H1 (cell line): ENCODE data around the gene NUP50. TPM values are rescaled to one million over a fixed set of nuclear protein-coding genes. Genes with fewer than 3 reads are reported as not detected.

Experiments
- CTCF ChIA-PET: fragments of 300-600 bp; sonication (Branson Sonifier 250); formaldehyde crosslinking; loops from one replicate; lab custom pipeline; 2021; ENCODE audit not compliant: partially characterized antibody; lab: Charles Lee
- POLR2A ChIA-PET: fragments of 300-600 bp; sonication (Branson Sonifier 250); formaldehyde crosslinking; loops from one replicate; lab custom pipeline; 2021; ENCODE audit warnings: inconsistent platforms; ENCODE audit not compliant: partially characterized antibody; lab: Charles Lee
- DNase-seq, 2 experiments: peaks; one replicate each; pipeline versions ENCODE4 v3.0.0 to v3.0.0-alpha.2; 2010 to 2022; ENCODE audit warnings: low spot score in 2 of 2, low read depth in 1 of 2, mixed read lengths in 1 of 2
- FAIRE-seq: peaks from 2 replicates; lab custom pipeline; 2011; peaks lifted over from hg19 to GRCh38; lab: Jason Lieb, UNC
- H2AFZ ChIP-seq: 2 replicates; pipeline ENCODE4 v1.8.1; 2012; ENCODE audit warnings: low read length, inconsistent platforms
- H2AK5ac ChIP-seq: 2 replicates; pipeline ENCODE4 v1.6.1; 2013; ENCODE audit warnings: low read depth, low read length
- H2BK120ac ChIP-seq: replicated peaks from 2 replicates; pipeline ENCODE3; 2013; ENCODE audit warnings: low read depth, low read length, inconsistent platforms
- H2BK12ac ChIP-seq: 2 replicates; pipeline ENCODE4 v1.6.1; 2013; ENCODE audit warnings: low read depth, low read length
- H2BK15ac ChIP-seq: 2 replicates; pipeline ENCODE4 v1.6.1; 2013; ENCODE audit warnings: low read length
- H2BK20ac ChIP-seq: 2 replicates; pipeline ENCODE4 v1.6.1; 2013; ENCODE audit warnings: low read length
- H2BK5ac ChIP-seq: 2 replicates; pipeline ENCODE4 v1.6.1; 2013; ENCODE audit warnings: low read depth, low read length
- H3K14ac ChIP-seq: 2 replicates; pipeline ENCODE4 v1.6.1; 2013; ENCODE audit warnings: inconsistent platforms; ENCODE audit not compliant: insufficient read length
- H3K18ac ChIP-seq: 2 replicates; pipeline ENCODE4 v1.6.1; 2013; ENCODE audit warnings: low read length; ENCODE audit errors: extremely low read depth
- H3K23ac ChIP-seq: 2 replicates; pipeline ENCODE4 v1.6.1; 2013; ENCODE audit warnings: inconsistent platforms; ENCODE audit not compliant: insufficient read length
- H3K23me2 ChIP-seq: 2 replicates; pipeline ENCODE4 v1.6.1; 2013; ENCODE audit warnings: low read depth, low read length
- H3K27ac ChIP-seq: 2 replicates; pipeline ENCODE4 v1.6.1; 2011; ENCODE audit warnings: low read depth, low read length, inconsistent platforms
- H3K27me3 ChIP-seq, 4 experiments: replicated peaks in 1 of 4; 1 replicate in 1 of 4; 2 replicates in 3 of 4; pipeline versions ENCODE4 v1.6.1 to v1.8.1; 2011 to 2013; ENCODE audit warnings: low read length in 3 of 4, mild to moderate bottlenecking in 3 of 4, inconsistent platforms in 2 of 4, mixed read lengths in 2 of 4, moderate library complexity in 1 of 4; ENCODE audit not compliant: control insufficient read depth in 3 of 4, insufficient read depth in 3 of 4; ENCODE audit errors: extremely low read depth in 1 of 4
- H3K36me3 ChIP-seq, 4 experiments: 2 replicates each; pipeline versions ENCODE4 v1.6.1 to v1.8.1; 2011 to 2013; ENCODE audit warnings: mild to moderate bottlenecking in 4 of 4, low read length in 3 of 4, moderate library complexity in 2 of 4, control low read depth in 1 of 4, inconsistent platforms in 1 of 4; ENCODE audit not compliant: insufficient read depth in 4 of 4, control insufficient read depth in 2 of 4
- H3K4ac ChIP-seq: replicated peaks from 2 replicates; pipeline ENCODE3; 2013; ENCODE audit warnings: low read length, low read depth, mixed read lengths, inconsistent platforms; ENCODE audit not compliant: insufficient read length
- H3K4me1 ChIP-seq, 4 experiments: replicated peaks in 1 of 4; 1 replicate in 1 of 4; 2 replicates in 3 of 4; pipeline versions ENCODE4 v1.6.1 to v1.8.1; 2011 to 2013; ENCODE audit warnings: low read length in 3 of 4, inconsistent platforms in 2 of 4, mixed read lengths in 1 of 4; ENCODE audit not compliant: insufficient read depth in 4 of 4, control insufficient read depth in 3 of 4
- H3K4me2 ChIP-seq, 2 experiments: 2 replicates each; pipeline versions ENCODE4 v1.6.1 to v1.8.1; 2011 to 2013; ENCODE audit warnings: low read depth in 2 of 2, low read length in 2 of 2, control low read depth in 1 of 2, inconsistent platforms in 1 of 2, mild to moderate bottlenecking in 1 of 2; ENCODE audit not compliant: insufficient read depth in 1 of 2
- H3K4me3 ChIP-seq, 4 experiments: fragments of 200-600, 300-600 bp in 1 of 4; sonication (generic), shearing (Covaris generic), sonication (Bioruptor Twin) in 1 of 4; 2 replicates each; pipeline versions ENCODE4 v1.5.1 to v1.8.1; 2011 to 2016; ENCODE audit warnings: low read length in 4 of 4, low read depth in 3 of 4, control low read depth in 2 of 4, inconsistent platforms in 2 of 4, mild to moderate bottlenecking in 2 of 4, mixed read lengths in 1 of 4, moderate library complexity in 1 of 4; ENCODE audit not compliant: insufficient read depth in 2 of 4; ENCODE audit errors: extremely low read depth in 1 of 4
- H3K56ac ChIP-seq: replicated peaks from 2 replicates; pipeline ENCODE3; 2013; ENCODE audit warnings: low read depth, mild to moderate bottlenecking, mixed read lengths, low read length, inconsistent platforms; ENCODE audit not compliant: insufficient read length
- H3K79me1 ChIP-seq: 2 replicates; pipeline ENCODE4 v1.6.1; 2013; ENCODE audit warnings: low read depth, low read length, control low read depth
- H3K79me2 ChIP-seq, 2 experiments: 2 replicates each; pipeline versions ENCODE4 v1.6.1 to v1.8.1; 2012 to 2013; ENCODE audit warnings: low read length in 2 of 2, mild to moderate bottlenecking in 2 of 2, inconsistent platforms in 1 of 2; ENCODE audit not compliant: insufficient read depth in 2 of 2, control insufficient read depth in 1 of 2
- H3K9ac ChIP-seq, 4 experiments: replicated peaks in 1 of 4; 1 replicate in 1 of 4; 2 replicates in 3 of 4; pipeline versions ENCODE4 v1.6.1 to v1.8.1; 2011 to 2013; ENCODE audit warnings: low read depth in 3 of 4, low read length in 3 of 4, control low read depth in 2 of 4, mild to moderate bottlenecking in 2 of 4, moderate library complexity in 2 of 4, inconsistent platforms in 1 of 4; ENCODE audit errors: extremely low read depth in 1 of 4
- H3K9me3 ChIP-seq, 2 experiments: 2 replicates each; pipeline versions ENCODE4 v1.6.1 to v1.8.1; 2012 to 2013; ENCODE audit warnings: mild to moderate bottlenecking in 2 of 2, moderate library complexity in 2 of 2, control low read depth in 1 of 2, inconsistent platforms in 1 of 2, low read depth in 1 of 2, low read length in 1 of 2, mixed read lengths in 1 of 2; ENCODE audit not compliant: insufficient read depth in 2 of 2
- H4K20me1 ChIP-seq, 2 experiments: replicated peaks in 1 of 2; 2 replicates each; pipeline versions ENCODE3 to v1.8.1; 2011 to 2013; ENCODE audit warnings: inconsistent platforms in 2 of 2, low read length in 2 of 2, mild to moderate bottlenecking in 1 of 2; ENCODE audit not compliant: insufficient read depth in 2 of 2, control insufficient read depth in 1 of 2
- H4K5ac ChIP-seq: 2 replicates; pipeline ENCODE4 v1.6.1; 2013; ENCODE audit warnings: low read length, low read depth, mixed read lengths, inconsistent platforms; ENCODE audit not compliant: insufficient read length
- H4K8ac ChIP-seq: 2 replicates; pipeline ENCODE4 v1.8.0; 2013; ENCODE audit warnings: mild to moderate bottlenecking, moderate library complexity, low read length, inconsistent platforms; ENCODE audit not compliant: insufficient read depth; ENCODE audit errors: extremely low read depth
- H4K91ac ChIP-seq: replicated peaks from 2 replicates; pipeline ENCODE3; 2013; ENCODE audit warnings: low read length, mixed read lengths, inconsistent platforms; ENCODE audit not compliant: insufficient read length
- KDM1A ChIP-seq: fragments of 200-600, 300-600 bp; sonication (generic); IDR thresholded peaks from 2 replicates; pipeline ENCODE4 v1.7.1; 2016; ENCODE audit warnings: mild to moderate bottlenecking, low read length, borderline replicate concordance
- KDM4A ChIP-seq: IDR thresholded peaks from one replicate; pipeline ENCODE4 v1.7.1; 2012; ENCODE audit warnings: low read depth, mild to moderate bottlenecking, moderate library complexity, low read length, inconsistent platforms; ENCODE audit not compliant: severe bottlenecking
- NANOG ChIP-seq: IDR thresholded peaks from 2 replicates; pipeline ENCODE4 v1.6.1; 2011; ENCODE audit warnings: low read length, low read depth, mild to moderate bottlenecking, inconsistent platforms; ENCODE audit not compliant: insufficient read depth, poor library complexity, severe bottlenecking
- RNF2 ChIP-seq: fragments of 200-900, 300-1000 bp; sonication (generic); IDR thresholded peaks from 2 replicates; pipeline ENCODE4 v1.7.1; 2016; ENCODE audit warnings: borderline replicate concordance, low read depth, mild to moderate bottlenecking, antibody characterized with exemption, low read length; ENCODE audit not compliant: poor library complexity, severe bottlenecking; ENCODE audit errors: missing control alignments
- TAF7 ChIP-seq: optimal IDR thresholded peaks from 2 replicates; pipeline ENCODE3; 2011; ENCODE audit warnings: low read depth, mild to moderate bottlenecking, inconsistent platforms, low read length, moderate library complexity, borderline replicate concordance
- TCF12 ChIP-seq: IDR thresholded peaks from 2 replicates; pipeline ENCODE4 v1.6.1; 2011; ENCODE audit warnings: low read depth, mild to moderate bottlenecking, low read length
- WGBS, 2 experiments: shearing (Covaris generic) in 1 of 2; methylation state at CpG; one replicate each; pipeline versions ENCODE4 v1.1.6 to v1.1.7; 2013 to 2015; ENCODE audit warnings: low lambda C conversion rate in 2 of 2, mixed read lengths in 2 of 2, inconsistent platforms in 1 of 2, low coverage in 1 of 2, missing lambda C conversion rate in 1 of 2; ENCODE audit not compliant: insufficient replicate concordance in 2 of 2, insufficient coverage in 1 of 2, insufficient read length in 1 of 2; ENCODE audit errors: extremely low coverage in 1 of 2, missing lambda C conversion rate in 1 of 2; 5-methylcytosine and 5-hydroxymethylcytosine counted together
- polyA plus RNA-seq, 7 experiments: library from polyadenylated mRNA; depleted of rRNA in 3 of 7; stranded (reverse) in 5 of 7; unstranded in 2 of 7; fragments of >200 nt in 5 of 7; fragments of 200-250 nt in 2 of 7; gene quantifications; 1 replicate in 5 of 7; 2 replicates in 1 of 7; 4 replicates in 1 of 7; pipeline versions ENCODE4 v1.2.1 to v1.2.3, GENCODE V29; 2011 to 2013; ENCODE audit warnings: missing spikeins in 2 of 7, mixed read lengths in 2 of 7
- total RNA-seq: library from RNA; stranded (reverse); fragmentation: NEBNext Ultra II Directional; extraction: Animal tissue kit (Norgen Biotek cat#: 25700); gene quantifications from 2 replicates; pipeline ENCODE4 v1.2.1, GENCODE V29; 2021
- TF ChIP-seq, protein P1 (sequence below): IDR thresholded peaks from 2 replicates; pipeline ENCODE4 v1.6.1; 2012; ENCODE audit warnings: low read length, inconsistent platforms
- TF ChIP-seq, protein P2 (sequence below), 3 experiments: IDR thresholded peaks; 1 replicate in 2 of 3; 2 replicates in 1 of 3; pipeline versions ENCODE4 v1.5.1 to v1.6.1; 2011; ENCODE audit warnings: low read length in 3 of 3, mild to moderate bottlenecking in 3 of 3, inconsistent platforms in 2 of 3, low read depth in 1 of 3, moderate library complexity in 1 of 3; ENCODE audit not compliant: insufficient read depth in 1 of 3; ENCODE audit errors: control extremely low read depth in 1 of 3

The NUP50 gene
- total and polyA plus RNA-seq, 2 of the 8 experiments (the other 6 are each of a cell fraction or from before 2014, with no cell fraction given) = 20.0 to 112 TPM

DNA sequence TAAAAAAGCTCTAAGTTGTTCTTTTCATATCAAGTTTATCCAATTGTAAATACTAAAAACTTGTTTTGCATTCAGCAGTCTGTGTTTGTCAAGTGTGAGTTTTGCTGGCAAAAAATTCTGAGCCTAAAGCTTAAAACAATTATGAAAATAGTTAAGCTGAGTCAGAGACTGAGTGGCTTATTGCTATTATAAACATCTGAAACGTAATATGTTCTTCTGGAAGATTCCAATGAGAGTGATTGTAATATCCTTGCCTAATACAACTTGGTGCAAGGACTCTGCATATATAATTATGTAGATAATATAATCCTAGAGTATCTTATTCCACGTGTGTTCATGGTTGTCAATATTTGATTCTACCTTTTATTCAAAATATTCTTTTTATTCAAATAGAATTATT, 14.1 kb upstream of the NUP50 start:
- Histone ChIP-seq H2AFZ (no peak overlapping the region), H3K23me2 (no peaks in the 10 kb centered on the region), H3K36me3 (peaks cover 0 to 23% (median 9%) of the 10 kb centered on the region in 4 experiments; a peak in 4 of 8 replicates), H3K18ac (no peak overlapping the region), H4K8ac (no peak overlapping the region), H2BK5ac (no peak overlapping the region), H4K91ac (no peak overlapping the region), H2BK20ac (no peak overlapping the region), H3K79me1 (no peaks in the 10 kb centered on the region; the same call in 1 of the 2 replicates), H3K4me2 (no peak overlapping the region), H3K4ac (no peak overlapping the region), H3K27me3 (no peaks in the 10 kb centered on the region), H4K5ac (no peak overlapping the region), H3K4me3 (no peak overlapping the region), H2BK15ac (no peak overlapping the region), H4K20me1 (no peaks in the 10 kb centered on the region), H2BK120ac (no peak overlapping the region), H3K14ac (no peak overlapping the region), H2BK12ac (no peak overlapping the region), H3K9ac (no peak overlapping the region), H2AK5ac (no peak overlapping the region), H3K56ac (no peak overlapping the region), H3K9me3 (no peaks in the 10 kb centered on the region), H3K23ac (no peak overlapping the region), H3K79me2 (no peaks in the 10 kb centered on the region), H3K4me1 (no peaks in the 10 kb centered on the region), H3K27ac (no peak overlapping the region)
- ChIA-PET POLR2A (interaction anchor here (0.6 to 1.3 kb wide), 6 partner anchors 10 to 1703 kb away, joined by 3 to 6 read pairs (median 3); no protein-coding TSS in a partner anchor), CTCF (interaction anchor here (0.9 kb wide), 1 partner anchor 10 kb away, joined by 3 read pairs; no protein-coding TSS in a partner anchor)
- DNase-seq (no peak), FAIRE-seq (no peak)
- WGBS, 2 experiments = 89% methylated on average over 2 of the region's 2 CpGs; no CpG with 5 or more reads in 1 of the 2 experiments
- TF ChIP-seq KDM1A (no peak), KDM4A (no peak), NANOG (no peak), RNF2 (no peak), TAF7 (no peak), TCF12 (no peak)
- TF ChIP-seq, protein P1, sequence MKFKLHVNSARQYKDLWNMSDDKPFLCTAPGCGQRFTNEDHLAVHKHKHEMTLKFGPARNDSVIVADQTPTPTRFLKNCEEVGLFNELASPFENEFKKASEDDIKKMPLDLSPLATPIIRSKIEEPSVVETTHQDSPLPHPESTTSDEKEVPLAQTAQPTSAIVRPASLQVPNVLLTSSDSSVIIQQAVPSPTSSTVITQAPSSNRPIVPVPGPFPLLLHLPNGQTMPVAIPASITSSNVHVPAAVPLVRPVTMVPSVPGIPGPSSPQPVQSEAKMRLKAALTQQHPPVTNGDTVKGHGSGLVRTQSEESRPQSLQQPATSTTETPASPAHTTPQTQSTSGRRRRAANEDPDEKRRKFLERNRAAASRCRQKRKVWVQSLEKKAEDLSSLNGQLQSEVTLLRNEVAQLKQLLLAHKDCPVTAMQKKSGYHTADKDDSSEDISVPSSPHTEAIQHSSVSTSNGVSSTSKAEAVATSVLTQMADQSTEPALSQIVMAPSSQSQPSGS = no peak
- TF ChIP-seq, protein P2, sequence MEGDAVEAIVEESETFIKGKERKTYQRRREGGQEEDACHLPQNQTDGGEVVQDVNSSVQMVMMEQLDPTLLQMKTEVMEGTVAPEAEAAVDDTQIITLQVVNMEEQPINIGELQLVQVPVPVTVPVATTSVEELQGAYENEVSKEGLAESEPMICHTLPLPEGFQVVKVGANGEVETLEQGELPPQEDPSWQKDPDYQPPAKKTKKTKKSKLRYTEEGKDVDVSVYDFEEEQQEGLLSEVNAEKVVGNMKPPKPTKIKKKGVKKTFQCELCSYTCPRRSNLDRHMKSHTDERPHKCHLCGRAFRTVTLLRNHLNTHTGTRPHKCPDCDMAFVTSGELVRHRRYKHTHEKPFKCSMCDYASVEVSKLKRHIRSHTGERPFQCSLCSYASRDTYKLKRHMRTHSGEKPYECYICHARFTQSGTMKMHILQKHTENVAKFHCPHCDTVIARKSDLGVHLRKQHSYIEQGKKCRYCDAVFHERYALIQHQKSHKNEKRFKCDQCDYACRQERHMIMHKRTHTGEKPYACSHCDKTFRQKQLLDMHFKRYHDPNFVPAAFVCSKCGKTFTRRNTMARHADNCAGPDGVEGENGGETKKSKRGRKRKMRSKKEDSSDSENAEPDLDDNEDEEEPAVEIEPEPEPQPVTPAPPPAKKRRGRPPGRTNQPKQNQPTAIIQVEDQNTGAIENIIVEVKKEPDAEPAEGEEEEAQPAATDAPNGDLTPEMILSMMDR (IDR thresholded peaks at IDR 0.05; ENCODE audit: control extremely low read depth in 1 of 3, insufficient read depth in 1 of 3, low read depth in 1 of 3, low read length in 3 of 3) = no peak
